Nephron progenitor cell (in vitro differentiated cells): Measurements from ENCODE around the gene IMPACT.

Experiments used
- DNase-seq: peaks from one replicate; pipeline ENCODE4 v3.0.0; 2021
- H3K27ac Mint-ChIP-seq: 2 replicates; pipeline ENCODE4 v1.8.0; 2021; ENCODE audit warnings: mild to moderate bottlenecking, moderate library complexity, mixed read lengths
- H3K27me3 Mint-ChIP-seq: 2 replicates; pipeline ENCODE4 v1.8.0; 2021; ENCODE audit warnings: mild to moderate bottlenecking, low read depth, mixed read lengths; ENCODE audit not compliant: poor library complexity
- H3K36me3 Mint-ChIP-seq: 2 replicates; pipeline ENCODE4 v1.8.0; 2021; ENCODE audit warnings: low read depth, mixed read lengths
- H3K4me1 Mint-ChIP-seq: 2 replicates; pipeline ENCODE4 v1.8.0; 2021; ENCODE audit warnings: mixed read lengths
- H3K4me3 Mint-ChIP-seq: 2 replicates; pipeline ENCODE4 v1.8.0; 2021; ENCODE audit warnings: mild to moderate bottlenecking, moderate library complexity, mixed read lengths
- H3K9me3 Mint-ChIP-seq: 2 replicates; pipeline ENCODE4 v1.8.0; 2021; ENCODE audit warnings: mild to moderate bottlenecking, moderate library complexity, mixed read lengths
- TF ChIP-seq, protein P1 (sequence below): fragments of 200-600 bp; sonication (generic); IDR thresholded peaks from 2 replicates; pipeline ENCODE4 v1.5.0; 2021; ENCODE audit warnings: antibody characterized with exemption

IMPACT gene

DNA sequence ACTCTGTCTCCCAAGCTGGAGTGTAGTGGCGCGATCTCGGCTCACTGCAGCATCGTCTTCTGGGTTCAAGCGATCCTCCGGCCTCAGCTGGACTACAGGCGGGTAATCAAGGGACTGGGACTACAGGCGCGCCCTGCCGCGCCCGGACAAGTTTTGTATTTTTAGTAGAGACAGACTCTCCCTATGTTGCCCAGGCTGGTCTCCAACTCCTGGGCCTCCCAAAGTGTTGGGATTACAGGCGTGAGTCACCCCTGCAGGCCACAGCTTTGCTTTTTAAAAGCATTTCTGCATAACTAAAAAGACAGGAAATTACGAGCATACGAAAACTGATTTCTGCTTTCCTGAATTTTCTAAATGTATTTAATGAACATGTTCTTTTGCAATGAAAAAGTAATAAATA is 27.9 kb upstream of the IMPACT start:
- Mint-ChIP-seq H3K4me1 (peaks cover 65% of the 10 kb centered on the region), H3K9me3 (no peaks in the 10 kb centered on the region)
- peak; percentile 10 for DNase-seq

DNA sequence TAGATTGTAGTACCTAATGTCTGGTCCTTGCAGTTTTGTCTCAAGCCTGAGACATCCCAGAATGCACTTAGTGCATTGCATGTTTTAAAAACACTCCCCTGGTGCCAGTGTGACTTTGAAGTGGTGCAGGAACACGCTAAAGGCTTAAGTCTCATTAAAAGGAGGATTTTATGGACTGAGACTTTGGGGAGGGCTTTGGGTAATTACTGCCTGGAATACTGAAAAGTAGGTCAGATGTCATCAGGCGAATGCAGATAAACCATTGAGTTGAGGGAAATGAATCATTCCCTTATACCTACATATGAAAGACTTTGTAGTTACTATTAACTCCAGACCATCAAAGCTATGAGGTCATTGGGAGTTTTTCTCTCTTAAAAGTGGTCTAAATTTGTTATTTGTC is 25.9 kb upstream of the IMPACT start:
- no peak overlapping the region for H3K4me3 Mint-ChIP-seq
- H3K9me3 Mint-ChIP-seq, result peaks cover 7% of the 10 kb centered on the region
- H3K27me3 Mint-ChIP-seq, result no peaks in the 10 kb centered on the region
- H3K36me3 Mint-ChIP-seq, result no peaks in the 10 kb centered on the region
- H3K27ac Mint-ChIP-seq, result peak overlapping the region; percentile 69
- no peak for DNase-seq
- TF ChIP-seq, protein P1, sequence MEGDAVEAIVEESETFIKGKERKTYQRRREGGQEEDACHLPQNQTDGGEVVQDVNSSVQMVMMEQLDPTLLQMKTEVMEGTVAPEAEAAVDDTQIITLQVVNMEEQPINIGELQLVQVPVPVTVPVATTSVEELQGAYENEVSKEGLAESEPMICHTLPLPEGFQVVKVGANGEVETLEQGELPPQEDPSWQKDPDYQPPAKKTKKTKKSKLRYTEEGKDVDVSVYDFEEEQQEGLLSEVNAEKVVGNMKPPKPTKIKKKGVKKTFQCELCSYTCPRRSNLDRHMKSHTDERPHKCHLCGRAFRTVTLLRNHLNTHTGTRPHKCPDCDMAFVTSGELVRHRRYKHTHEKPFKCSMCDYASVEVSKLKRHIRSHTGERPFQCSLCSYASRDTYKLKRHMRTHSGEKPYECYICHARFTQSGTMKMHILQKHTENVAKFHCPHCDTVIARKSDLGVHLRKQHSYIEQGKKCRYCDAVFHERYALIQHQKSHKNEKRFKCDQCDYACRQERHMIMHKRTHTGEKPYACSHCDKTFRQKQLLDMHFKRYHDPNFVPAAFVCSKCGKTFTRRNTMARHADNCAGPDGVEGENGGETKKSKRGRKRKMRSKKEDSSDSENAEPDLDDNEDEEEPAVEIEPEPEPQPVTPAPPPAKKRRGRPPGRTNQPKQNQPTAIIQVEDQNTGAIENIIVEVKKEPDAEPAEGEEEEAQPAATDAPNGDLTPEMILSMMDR, result no peak
- H3K4me1 Mint-ChIP-seq, result peaks cover 50% of the 10 kb centered on the region

More for the DNA sequence above, 27.9 kb upstream of the IMPACT start:
- peak overlapping the region; percentile 93 for H3K27ac Mint-ChIP-seq
- TF ChIP-seq, protein P1, result no peak
- no peaks in the 10 kb centered on the region for H3K36me3 Mint-ChIP-seq
- no peaks in the 10 kb centered on the region for H3K27me3 Mint-ChIP-seq
- H3K4me3 Mint-ChIP-seq, result peak overlapping the region; percentile 94

DNA sequence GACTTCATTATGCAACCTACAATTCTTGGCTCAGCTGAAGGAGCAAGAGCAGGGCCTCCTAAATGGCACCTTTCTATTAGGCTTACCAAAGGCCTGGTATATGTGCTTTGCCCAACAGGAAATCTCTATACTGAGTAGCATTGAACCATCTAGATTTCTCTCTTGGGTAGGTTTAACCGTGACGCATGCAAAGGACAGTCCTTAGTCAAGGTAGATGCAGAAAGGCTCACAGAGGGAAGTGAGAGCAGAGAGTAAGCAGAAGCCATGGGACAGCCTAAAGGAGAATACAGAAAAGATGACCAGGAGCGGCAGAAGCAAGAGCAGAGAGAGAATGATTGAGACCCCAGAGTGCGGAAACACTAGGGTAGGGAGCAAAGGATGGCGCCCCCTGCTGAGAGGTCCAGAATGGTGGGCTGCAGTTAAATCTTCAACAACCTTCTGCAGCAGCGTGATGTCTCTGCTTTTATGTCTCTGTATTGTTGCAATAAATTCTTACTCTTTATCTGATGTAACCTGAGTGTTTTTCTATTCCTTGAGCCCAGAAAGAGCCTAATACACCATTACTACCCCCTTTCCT is 24.2 kb upstream of the IMPACT start:
- Mint-ChIP-seq H3K27me3 (no peaks in the 10 kb centered on the region), H3K36me3 (no peaks in the 10 kb centered on the region), H3K9me3 (peaks cover 7% of the 10 kb centered on the region), H3K4me3 (no peak overlapping the region), H3K27ac (no peak overlapping the region), H3K4me1 (peaks cover 43% of the 10 kb centered on the region)
- no peak for DNase-seq
- TF ChIP-seq, protein P1, result no peak

DNA sequence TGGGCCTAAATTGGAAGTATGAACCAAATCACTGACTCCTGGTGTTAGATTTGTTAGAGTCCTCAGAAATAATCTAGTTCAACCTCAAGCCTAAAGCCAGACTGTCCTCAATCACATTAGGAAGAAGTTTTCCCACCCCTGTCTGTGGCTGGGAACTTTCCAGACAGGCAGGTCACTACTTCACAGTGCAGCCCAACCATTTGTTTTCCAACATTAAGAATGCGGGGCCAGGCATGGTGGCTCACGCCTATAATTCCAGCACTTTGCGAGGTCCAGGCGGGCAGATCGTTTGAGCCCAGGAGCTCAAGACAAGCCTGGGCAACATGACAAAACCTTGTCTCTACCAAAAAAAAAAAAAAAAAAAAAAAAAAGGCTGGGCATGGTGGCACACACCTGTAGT is 23.4 kb upstream of the IMPACT start:
- Mint-ChIP-seq H3K36me3 (no peaks in the 10 kb centered on the region), H3K4me1 (peaks cover 40% of the 10 kb centered on the region), H3K4me3 (no peak overlapping the region), H3K27ac (no peak overlapping the region), H3K9me3 (peaks cover 7% of the 10 kb centered on the region), H3K27me3 (peaks cover 5% of the 10 kb centered on the region)
- TF ChIP-seq, protein P1, result no peak
- no peak for DNase-seq

DNA sequence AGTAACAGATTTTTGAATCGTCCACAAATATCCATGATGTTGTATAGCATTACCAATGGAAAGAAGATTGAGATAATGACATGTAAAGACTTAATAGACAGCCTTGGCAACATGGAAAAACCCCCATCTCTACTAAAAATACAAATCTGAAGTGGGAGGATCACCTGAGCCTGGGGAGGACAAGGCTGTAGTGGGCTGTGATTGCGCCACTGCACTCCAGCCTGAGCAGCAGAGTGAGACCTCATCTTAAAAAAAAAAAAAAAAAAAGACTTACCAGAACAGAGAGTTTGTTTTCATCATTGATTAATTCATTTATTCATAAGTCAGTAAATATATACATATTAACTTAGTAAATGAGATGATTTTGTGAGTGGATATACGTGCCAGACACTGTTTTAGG is 21.9 kb upstream of the IMPACT start:
- TF ChIP-seq, protein P1, result no peak
- peaks cover 5% of the 10 kb centered on the region for H3K27me3 Mint-ChIP-seq

DNA sequence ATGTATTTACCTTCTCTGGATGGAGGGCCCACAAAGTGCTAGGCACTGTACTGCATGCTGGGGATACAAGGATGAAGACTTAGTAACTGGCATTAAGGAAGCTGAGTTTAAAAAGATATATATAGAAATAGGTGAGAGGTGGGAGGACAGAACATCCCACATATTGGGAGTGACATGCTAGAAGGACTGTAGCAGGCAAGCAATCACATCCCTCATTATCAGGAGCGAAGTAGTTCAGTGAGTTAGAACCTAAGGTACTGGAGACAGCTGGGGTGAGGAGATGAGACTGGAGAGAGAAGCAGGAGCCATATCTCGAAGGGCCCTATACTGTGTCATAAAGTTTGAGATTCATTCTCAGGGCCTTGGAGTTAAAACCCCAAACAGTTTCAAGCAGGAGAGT is 18.0 kb upstream of the IMPACT start:
- Mint-ChIP-seq H3K36me3 (no peaks in the 10 kb centered on the region), H3K4me1 (peaks cover 15% of the 10 kb centered on the region), H3K27ac (no peak overlapping the region), H3K4me3 (no peak overlapping the region), H3K9me3 (peaks cover 7% of the 10 kb centered on the region), H3K27me3 (peaks cover 5% of the 10 kb centered on the region)
- TF ChIP-seq, protein P1, result no peak
- no peak for DNase-seq

More for the DNA sequence above, 21.9 kb upstream of the IMPACT start:
- no peak overlapping the region for H3K27ac Mint-ChIP-seq
- no peak for DNase-seq
- no peaks in the 10 kb centered on the region for H3K36me3 Mint-ChIP-seq
- H3K4me3 Mint-ChIP-seq, result no peak overlapping the region
- peaks cover 7% of the 10 kb centered on the region for H3K9me3 Mint-ChIP-seq
- H3K4me1 Mint-ChIP-seq, result peaks cover 31% of the 10 kb centered on the region
